ENCODE data around the gene KRT6A.

DNA sequence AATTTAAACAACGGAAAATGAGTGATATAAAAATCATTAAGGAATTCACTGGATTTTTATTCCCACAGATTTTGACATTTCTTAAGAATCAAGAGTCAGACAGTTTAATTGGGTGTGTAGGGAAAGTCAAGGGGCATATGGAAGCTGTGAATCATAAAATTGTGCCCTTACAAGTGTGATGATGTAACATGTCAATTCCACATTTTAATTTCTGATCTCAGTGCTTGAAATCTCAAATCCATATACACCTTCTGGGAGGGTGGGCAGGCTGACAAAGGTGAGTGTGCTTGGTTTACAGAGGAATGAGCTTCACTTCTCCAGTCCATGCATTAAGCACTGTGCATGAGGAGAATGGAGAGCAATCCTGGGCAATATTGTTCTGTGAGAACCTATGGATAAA lies 1.0 kb upstream of the KRT6A start:
- TF ChIP-seq EHMT2 (IDR thresholded peaks at IDR 0.05; ENCODE audit: low read depth) (no peak), CEBPB (IDR thresholded peaks at IDR 0.05) (no peak), CHD2 (IDR thresholded peaks at IDR 0.05; ENCODE audit: low read length, partially characterized antibody) (no peak), MAFK (IDR thresholded peaks at IDR 0.05; ENCODE audit: partially characterized antibody) (no peak), JUN (IDR thresholded peaks at IDR 0.05) (no peak), RARB (CRISPR knock-in tag; IDR thresholded peaks at IDR 0.05) (no peak), SMC3 (IDR thresholded peaks at IDR 0.05) (no peak), JUNB (IDR thresholded peaks at IDR 0.05) (no peak)
- TF ChIP-seq, protein P1, sequence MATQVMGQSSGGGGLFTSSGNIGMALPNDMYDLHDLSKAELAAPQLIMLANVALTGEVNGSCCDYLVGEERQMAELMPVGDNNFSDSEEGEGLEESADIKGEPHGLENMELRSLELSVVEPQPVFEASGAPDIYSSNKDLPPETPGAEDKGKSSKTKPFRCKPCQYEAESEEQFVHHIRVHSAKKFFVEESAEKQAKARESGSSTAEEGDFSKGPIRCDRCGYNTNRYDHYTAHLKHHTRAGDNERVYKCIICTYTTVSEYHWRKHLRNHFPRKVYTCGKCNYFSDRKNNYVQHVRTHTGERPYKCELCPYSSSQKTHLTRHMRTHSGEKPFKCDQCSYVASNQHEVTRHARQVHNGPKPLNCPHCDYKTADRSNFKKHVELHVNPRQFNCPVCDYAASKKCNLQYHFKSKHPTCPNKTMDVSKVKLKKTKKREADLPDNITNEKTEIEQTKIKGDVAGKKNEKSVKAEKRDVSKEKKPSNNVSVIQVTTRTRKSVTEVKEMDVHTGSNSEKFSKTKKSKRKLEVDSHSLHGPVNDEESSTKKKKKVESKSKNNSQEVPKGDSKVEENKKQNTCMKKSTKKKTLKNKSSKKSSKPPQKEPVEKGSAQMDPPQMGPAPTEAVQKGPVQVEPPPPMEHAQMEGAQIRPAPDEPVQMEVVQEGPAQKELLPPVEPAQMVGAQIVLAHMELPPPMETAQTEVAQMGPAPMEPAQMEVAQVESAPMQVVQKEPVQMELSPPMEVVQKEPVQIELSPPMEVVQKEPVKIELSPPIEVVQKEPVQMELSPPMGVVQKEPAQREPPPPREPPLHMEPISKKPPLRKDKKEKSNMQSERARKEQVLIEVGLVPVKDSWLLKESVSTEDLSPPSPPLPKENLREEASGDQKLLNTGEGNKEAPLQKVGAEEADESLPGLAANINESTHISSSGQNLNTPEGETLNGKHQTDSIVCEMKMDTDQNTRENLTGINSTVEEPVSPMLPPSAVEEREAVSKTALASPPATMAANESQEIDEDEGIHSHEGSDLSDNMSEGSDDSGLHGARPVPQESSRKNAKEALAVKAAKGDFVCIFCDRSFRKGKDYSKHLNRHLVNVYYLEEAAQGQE (IDR thresholded peaks at IDR 0.05): no peak
- TF ChIP-seq, protein P2, sequence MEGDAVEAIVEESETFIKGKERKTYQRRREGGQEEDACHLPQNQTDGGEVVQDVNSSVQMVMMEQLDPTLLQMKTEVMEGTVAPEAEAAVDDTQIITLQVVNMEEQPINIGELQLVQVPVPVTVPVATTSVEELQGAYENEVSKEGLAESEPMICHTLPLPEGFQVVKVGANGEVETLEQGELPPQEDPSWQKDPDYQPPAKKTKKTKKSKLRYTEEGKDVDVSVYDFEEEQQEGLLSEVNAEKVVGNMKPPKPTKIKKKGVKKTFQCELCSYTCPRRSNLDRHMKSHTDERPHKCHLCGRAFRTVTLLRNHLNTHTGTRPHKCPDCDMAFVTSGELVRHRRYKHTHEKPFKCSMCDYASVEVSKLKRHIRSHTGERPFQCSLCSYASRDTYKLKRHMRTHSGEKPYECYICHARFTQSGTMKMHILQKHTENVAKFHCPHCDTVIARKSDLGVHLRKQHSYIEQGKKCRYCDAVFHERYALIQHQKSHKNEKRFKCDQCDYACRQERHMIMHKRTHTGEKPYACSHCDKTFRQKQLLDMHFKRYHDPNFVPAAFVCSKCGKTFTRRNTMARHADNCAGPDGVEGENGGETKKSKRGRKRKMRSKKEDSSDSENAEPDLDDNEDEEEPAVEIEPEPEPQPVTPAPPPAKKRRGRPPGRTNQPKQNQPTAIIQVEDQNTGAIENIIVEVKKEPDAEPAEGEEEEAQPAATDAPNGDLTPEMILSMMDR (IDR thresholded peaks at IDR 0.05): no peak
